WERI-Rb-1 (cell line): ENCODE results near the gene TNNI2.

Experiments
- DNase-seq: peaks from one replicate; pipeline ENCODE4 v3.0.0-alpha.2; 2020
- H3K27ac ChIP-seq: fragments of 250-450 bp; sonication (Bioruptor Pico); 2 replicates; pipeline ENCODE4 v1.5.1; 2020; ENCODE audit warnings: mild to moderate bottlenecking, moderate library complexity
- H3K27me3 ChIP-seq: fragments of 250-450 bp; sonication (Bioruptor Pico); 2 replicates; pipeline ENCODE4 v1.5.1; 2021; ENCODE audit warnings: mild to moderate bottlenecking, low read depth, moderate library complexity; ENCODE audit not compliant: insufficient read depth, severe bottlenecking
- H3K36me3 ChIP-seq: fragments of 250-450 bp; sonication (Bioruptor Pico); 2 replicates; pipeline ENCODE4 v1.5.1; 2020; ENCODE audit warnings: mild to moderate bottlenecking, moderate library complexity
- H3K4me3 ChIP-seq: 2 replicates; pipeline ENCODE4 v1.5.1; 2011; ENCODE audit warnings: low read depth, mild to moderate bottlenecking, control low read depth, low read length
- H3K9me3 ChIP-seq: fragments of 250-450 bp; sonication (Bioruptor Pico); 2 replicates; pipeline ENCODE4 v1.5.1; 2021; ENCODE audit warnings: mild to moderate bottlenecking, moderate library complexity; ENCODE audit not compliant: severe bottlenecking
- TF ChIP-seq, protein P1 (sequence below): IDR thresholded peaks from 2 replicates; pipeline ENCODE4 v1.5.1; 2011; ENCODE audit warnings: low read depth, mild to moderate bottlenecking, control low read depth, inconsistent platforms, low read length

The TNNI2 gene

DNA sequence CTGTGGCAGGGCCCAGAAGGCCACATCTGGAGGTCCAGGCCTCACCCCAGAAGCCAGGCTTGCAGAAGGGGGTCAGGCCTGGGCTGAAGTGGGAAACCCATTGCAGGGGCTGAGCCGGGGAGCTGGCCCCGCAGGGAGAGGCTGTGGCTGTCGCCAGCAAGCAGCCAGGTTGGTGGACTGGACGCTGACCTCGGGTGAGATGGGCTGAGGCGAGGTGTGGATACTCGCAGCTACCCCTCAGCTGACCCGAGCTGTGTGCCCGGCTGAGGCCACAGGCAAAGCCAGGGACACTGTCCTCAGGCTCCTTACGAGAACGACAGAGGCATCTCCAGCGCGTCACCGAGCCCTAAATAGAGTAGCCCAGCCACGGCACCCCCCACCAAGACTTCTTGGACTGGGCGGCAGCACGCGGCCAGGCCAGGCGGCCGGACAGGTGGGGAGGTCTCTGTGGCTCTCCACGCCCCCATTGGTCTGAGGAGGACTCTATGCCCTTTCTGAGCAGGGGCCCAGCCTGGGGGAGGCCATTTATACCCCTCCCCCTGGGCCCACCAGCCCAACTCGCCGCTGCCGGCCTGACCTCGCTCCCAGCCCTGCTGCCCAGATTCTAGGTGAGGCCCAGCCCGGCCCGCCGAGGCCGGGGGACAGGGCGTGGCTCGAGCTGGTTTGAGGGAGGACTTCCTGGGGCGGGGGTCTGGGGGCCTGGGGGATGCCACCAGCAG lies at the start of gene TNNI2:
TNNI2 (plus strand) TSS at position 556 of the 719 bp plus-strand sequence. CDS start 716 bp downstream, outside the sequence.
- TF ChIP-seq, protein P1, sequence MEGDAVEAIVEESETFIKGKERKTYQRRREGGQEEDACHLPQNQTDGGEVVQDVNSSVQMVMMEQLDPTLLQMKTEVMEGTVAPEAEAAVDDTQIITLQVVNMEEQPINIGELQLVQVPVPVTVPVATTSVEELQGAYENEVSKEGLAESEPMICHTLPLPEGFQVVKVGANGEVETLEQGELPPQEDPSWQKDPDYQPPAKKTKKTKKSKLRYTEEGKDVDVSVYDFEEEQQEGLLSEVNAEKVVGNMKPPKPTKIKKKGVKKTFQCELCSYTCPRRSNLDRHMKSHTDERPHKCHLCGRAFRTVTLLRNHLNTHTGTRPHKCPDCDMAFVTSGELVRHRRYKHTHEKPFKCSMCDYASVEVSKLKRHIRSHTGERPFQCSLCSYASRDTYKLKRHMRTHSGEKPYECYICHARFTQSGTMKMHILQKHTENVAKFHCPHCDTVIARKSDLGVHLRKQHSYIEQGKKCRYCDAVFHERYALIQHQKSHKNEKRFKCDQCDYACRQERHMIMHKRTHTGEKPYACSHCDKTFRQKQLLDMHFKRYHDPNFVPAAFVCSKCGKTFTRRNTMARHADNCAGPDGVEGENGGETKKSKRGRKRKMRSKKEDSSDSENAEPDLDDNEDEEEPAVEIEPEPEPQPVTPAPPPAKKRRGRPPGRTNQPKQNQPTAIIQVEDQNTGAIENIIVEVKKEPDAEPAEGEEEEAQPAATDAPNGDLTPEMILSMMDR: no peak
- Histone ChIP-seq H3K4me3 (no peak within 1 kb of the TSS), H3K9me3 (no peaks in the 10 kb centered on the region), H3K36me3 (no peaks in the 10 kb centered on the region), H3K27ac (no peak within 1 kb of the TSS), H3K27me3 (peaks cover 94% of the 10 kb centered on the region)
- DNase-seq: no peak

DNA sequence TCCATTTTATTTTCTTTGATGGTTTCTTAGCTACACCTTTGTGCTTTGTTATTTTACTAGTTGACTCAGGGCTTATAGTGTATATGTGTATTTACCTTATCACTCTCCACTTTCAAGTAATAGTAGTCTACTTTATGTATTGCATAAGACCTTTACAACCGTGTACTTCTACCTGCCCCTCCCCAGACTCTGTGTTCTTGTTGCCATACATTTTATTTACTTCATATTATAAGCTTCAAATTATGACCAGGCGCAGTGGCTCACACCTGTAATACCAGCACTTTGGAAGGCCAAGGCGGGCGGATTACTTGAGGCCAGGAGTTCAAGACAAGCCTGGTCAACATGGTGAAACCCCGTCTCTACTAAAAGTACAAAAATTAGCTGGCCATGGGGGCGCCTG lies 46.9 kb upstream of the TNNI2 start:
- Histone ChIP-seq H3K4me3 (no peak overlapping the region), H3K36me3 (no peaks in the 10 kb centered on the region), H3K27ac (no peak overlapping the region), H3K9me3 (peaks cover 12% of the 10 kb centered on the region), H3K27me3 (peaks cover 79% of the 10 kb centered on the region)
- no peak for DNase-seq
- TF ChIP-seq, protein P1: no peak

DNA sequence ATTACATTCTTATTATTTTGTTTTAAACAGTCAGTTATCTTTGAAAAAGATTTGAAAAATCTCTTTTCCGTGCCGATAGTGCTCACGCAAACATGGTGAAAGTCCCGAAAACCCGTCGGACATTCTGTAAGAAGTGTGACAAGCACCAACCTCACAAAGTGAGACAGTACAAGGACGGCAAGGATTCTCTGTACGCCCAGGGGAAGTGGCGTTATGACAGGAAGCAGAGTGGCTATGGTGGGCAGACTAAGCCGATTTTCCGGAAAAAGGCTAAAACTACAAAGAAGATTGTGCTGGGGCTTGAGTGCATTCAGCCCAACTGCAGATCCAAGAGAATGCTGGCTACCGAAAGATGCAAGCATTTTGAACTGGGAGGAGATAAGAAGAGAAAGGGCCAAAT lies 46.3 kb upstream of the TNNI2 start:
- peaks cover 85% of the 10 kb centered on the region for H3K27me3 ChIP-seq
- H3K4me3 ChIP-seq: no peak overlapping the region

DNA sequence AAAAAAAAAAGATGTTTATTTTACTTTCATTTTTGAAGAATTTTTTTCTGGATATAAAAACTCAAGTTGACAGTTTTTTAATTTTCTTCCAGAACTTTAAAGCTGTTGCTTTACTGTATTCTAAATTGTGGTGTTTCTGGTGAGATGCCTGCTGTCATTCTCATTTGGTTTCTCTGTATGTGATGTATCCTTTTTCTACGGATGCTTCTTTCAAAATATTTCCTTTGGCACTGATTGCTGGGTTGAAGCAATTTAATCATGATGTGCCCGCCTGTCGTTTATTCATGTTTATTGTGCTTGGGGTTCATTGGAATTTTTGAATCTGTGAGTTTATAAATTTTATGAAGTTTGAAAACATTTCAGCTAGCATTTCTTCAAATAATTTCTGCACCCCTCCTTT lies 45.7 kb upstream of the TNNI2 start:
- H3K4me3 ChIP-seq: no peak overlapping the region

More for the DNA sequence above, 46.3 kb upstream of the TNNI2 start:
- no peak overlapping the region for H3K27ac ChIP-seq
- DNase-seq: no peak
- H3K36me3 ChIP-seq: no peaks in the 10 kb centered on the region
- TF ChIP-seq, protein P1: no peak
- peaks cover 10% of the 10 kb centered on the region for H3K9me3 ChIP-seq

DNA sequence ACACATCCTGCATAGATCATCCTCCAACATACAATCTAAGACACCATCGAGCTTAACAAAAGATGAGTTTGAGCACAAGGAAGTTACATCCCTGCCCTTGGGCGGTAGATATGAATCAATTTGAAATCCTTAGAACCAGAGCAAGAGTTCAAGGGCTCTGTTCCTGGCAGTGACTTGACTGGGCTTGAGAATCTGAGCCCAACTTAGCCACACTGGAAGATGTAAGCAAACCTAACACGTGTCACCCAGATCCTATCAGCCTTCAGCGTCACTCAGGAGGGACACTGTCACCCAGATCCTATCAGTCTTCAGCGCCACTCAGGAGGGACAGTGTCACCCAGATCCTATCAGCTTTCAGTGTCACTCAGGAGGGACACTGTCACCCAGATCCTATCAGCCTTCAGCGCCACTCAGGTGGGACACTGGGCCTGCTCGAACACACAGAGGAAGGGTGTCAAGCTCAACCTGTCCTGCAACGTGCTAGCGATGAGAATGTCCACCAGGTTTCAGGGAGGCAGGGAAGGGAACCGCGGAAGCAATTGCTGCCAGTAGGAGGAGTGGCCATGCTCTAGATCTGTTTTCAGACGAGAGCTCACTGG lies 42.3 kb upstream of the TNNI2 start:
- TF ChIP-seq, protein P1: no peak
- no peaks in the 10 kb centered on the region for H3K9me3 ChIP-seq
- peaks cover 87% of the 10 kb centered on the region for H3K27me3 ChIP-seq
- no peaks in the 10 kb centered on the region for H3K36me3 ChIP-seq
- H3K27ac ChIP-seq: no peak overlapping the region
- H3K4me3 ChIP-seq: no peak overlapping the region
- DNase-seq: no peak

More for the DNA sequence above, 45.7 kb upstream of the TNNI2 start:
- TF ChIP-seq, protein P1: no peak
- Histone ChIP-seq H3K27ac (no peak overlapping the region), H3K27me3 (peaks cover 91% of the 10 kb centered on the region), H3K36me3 (no peaks in the 10 kb centered on the region), H3K9me3 (peaks cover 5% of the 10 kb centered on the region)
- no peak for DNase-seq
